GM23248 (cell line): ENCODE measurements around the gene RANGRF.

ENCODE experiments used
- EZH2 ChIP-seq: fragments of 200-600 bp; sonication (generic); IDR thresholded peaks from 2 replicates; pipeline ENCODE4 v1.6.1; 2018; ENCODE audit warnings: antibody characterized with exemption, mild to moderate bottlenecking; ENCODE audit not compliant: insufficient read depth, poor library complexity, severe bottlenecking
- EZH2phosphoT487 ChIP-seq: fragments of 200-600 bp; sonication (generic); IDR thresholded peaks from 2 replicates; pipeline ENCODE4 v1.6.1; 2018; ENCODE audit warnings: antibody characterized with exemption, moderate library complexity, mild to moderate bottlenecking, low read depth; ENCODE audit not compliant: insufficient read depth

- TF ChIP-seq EZH2, result no peak
- TF ChIP-seq EZH2phosphoT487, result no peak
These were observed 11.8 kb downstream of the RANGRF start for GRCh38 chr17:8300226-8300625.
